Fibroblast of villous mesenchyme (primary cell): ENCODE results near the gene SEPTIN8. TPM values are rescaled to one million over a fixed set of nuclear protein-coding genes. Genes with fewer than 3 reads are reported as not detected.

Experiments used
- DNase-seq: peaks from one replicate; pipeline ENCODE4 v3.0.0-alpha.2; 2010; ENCODE audit warnings: low read depth
- H3K4me3 ChIP-seq: 2 replicates; pipeline ENCODE4 v1.5.1; 2011; ENCODE audit warnings: low read depth, mild to moderate bottlenecking, low read length
- total RNA-seq: library from RNA; depleted of rRNA; stranded (reverse); fragments of >200 nt; gene quantifications from 2 replicates; pipeline ENCODE4 v1.2.3, GENCODE V29; 2012
- TF ChIP-seq, protein P1 (sequence below): IDR thresholded peaks from 2 replicates; pipeline ENCODE4 v1.5.1; 2012; ENCODE audit warnings: low read depth, mild to moderate bottlenecking, low read length; ENCODE audit not compliant: insufficient read depth

Gene SEPTIN8
- total RNA-seq, 1 donor: 51.4 TPM

DNA sequence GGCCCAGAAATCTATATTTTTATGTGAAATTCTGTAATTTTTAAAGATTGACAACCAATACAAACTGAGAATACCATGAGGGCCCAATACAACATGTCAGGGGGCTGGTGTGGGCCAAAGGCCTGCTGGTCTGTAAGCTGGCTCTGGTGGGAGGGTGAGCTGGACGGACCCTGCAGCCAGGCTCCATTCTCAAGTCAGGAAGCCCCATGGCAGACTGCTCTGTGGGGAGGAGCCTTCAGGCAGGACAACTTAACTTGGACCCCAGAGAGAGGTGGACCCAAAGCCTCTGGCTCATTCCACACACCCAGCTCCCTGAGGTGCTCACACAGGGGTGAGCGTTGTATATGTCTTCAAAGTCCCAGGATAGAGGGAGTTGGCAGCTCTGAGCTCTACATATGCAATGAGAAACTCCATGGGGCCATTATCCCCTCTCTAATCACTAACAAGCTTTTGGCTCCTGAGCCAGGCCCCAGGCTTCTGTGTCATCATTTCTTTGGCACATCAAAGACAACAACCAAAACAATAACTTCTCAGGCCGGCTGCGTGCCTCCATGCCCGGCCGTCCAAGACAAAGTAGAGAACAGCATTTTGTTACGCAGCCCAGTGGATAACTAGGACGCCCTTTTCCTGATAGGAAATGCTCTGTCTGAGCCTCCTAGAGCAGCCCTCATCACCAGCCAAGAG, 6.4 kb downstream of the SEPTIN8 start:
- TF ChIP-seq, protein P1, sequence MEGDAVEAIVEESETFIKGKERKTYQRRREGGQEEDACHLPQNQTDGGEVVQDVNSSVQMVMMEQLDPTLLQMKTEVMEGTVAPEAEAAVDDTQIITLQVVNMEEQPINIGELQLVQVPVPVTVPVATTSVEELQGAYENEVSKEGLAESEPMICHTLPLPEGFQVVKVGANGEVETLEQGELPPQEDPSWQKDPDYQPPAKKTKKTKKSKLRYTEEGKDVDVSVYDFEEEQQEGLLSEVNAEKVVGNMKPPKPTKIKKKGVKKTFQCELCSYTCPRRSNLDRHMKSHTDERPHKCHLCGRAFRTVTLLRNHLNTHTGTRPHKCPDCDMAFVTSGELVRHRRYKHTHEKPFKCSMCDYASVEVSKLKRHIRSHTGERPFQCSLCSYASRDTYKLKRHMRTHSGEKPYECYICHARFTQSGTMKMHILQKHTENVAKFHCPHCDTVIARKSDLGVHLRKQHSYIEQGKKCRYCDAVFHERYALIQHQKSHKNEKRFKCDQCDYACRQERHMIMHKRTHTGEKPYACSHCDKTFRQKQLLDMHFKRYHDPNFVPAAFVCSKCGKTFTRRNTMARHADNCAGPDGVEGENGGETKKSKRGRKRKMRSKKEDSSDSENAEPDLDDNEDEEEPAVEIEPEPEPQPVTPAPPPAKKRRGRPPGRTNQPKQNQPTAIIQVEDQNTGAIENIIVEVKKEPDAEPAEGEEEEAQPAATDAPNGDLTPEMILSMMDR: no peak
- H3K4me3 ChIP-seq: no peak overlapping the region
- DNase-seq: no peak

DNA sequence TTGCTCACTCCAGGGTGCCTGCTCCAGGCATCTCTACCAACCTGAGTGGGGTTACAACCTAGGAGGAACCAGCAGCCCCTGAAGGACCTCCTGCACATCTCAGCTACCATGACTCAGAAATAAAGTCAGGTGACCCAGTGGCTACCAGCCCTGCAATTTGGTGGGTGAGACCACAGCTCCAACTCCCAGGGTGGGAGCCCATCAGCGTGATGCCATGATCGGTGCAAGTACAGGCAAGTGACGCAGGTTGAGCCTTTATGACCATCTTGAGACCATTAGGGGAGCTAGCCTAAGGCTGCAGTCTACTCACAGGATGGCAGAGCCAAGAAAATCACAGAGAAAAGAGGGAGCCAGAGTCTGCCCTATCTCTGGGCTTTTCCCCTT, 8.6 kb downstream of the SEPTIN8 start:
- DNase-seq: no peak
- H3K4me3 ChIP-seq: no peak overlapping the region
- TF ChIP-seq, protein P1: no peak

DNA sequence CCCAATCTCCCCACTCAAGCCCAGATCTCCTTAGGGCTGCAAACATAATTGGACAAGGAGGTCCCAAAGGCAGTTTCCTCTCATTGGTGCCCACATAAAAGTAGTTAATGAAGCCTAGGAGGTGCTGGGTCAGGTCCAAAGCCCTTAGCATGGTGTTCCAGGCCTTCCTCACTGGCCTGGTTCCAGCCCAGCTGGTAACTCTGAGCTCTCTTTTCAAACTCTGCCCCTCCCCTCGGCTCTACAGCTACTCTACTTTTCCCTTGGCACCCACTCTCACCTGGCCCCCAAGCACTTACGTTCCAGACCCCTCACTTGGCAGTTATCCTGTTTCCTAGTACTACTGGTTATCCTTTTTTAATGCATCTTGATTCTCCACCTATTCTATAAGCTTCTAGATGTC, 9.9 kb downstream of the SEPTIN8 start:
- no peak for DNase-seq
- TF ChIP-seq, protein P1: no peak
- H3K4me3 ChIP-seq: no peak overlapping the region

DNA sequence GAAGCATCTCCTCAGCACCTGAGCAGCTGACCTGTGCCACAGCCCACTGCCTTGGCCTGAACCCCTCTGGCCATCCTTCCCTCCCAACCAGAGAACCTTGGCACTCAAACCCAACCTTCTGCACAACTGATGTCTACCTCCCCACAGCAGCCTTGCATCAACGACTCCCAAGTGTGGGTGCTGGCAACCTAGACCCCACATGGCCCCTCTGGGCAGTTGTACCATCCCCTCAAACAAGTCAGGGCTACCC, 10.3 kb downstream of the SEPTIN8 start:
- DNase-seq: no peak
- TF ChIP-seq, protein P1: no peak
- H3K4me3 ChIP-seq: no peak overlapping the region

DNA sequence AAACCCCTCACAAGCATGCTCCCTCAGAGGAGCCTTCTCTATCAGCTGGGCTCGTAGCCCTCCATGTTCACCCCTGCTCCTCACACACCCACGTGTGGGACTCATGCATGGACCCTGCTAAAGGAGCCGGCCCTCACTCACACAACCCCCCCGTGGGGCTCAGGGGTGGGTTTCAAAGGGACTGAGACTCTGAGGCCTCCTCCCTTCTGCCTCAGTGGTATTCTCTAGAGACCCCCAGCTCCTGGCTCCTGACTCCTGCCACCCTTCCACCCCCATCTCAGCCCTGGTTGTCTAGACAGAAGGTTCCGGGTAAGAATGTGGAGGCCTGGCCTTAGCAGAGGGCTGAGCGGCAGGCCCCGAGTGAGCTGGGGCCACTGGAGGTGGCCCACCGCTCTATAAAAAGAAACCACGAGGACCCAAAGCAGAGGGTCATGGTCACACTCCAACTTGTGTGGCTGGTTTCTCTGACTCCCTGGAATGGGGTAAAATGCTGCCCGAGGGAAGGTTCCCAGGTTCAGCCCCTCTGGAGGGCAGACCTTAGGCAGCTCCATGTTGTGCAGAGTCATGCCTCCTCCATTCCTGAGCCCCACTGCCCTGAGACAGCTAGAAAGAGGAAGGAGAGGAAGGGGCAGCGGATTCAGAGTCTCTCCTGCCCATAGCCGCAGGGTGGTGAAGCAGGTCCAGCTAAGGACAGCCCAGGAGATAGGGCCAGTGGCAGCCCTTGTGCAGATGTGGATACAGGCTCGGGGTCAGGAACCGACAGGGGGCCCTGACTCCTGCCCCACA, 10.8 kb downstream of the SEPTIN8 start:
- H3K4me3 ChIP-seq: no peak overlapping the region
- no peak for DNase-seq
- TF ChIP-seq, protein P1: no peak

DNA sequence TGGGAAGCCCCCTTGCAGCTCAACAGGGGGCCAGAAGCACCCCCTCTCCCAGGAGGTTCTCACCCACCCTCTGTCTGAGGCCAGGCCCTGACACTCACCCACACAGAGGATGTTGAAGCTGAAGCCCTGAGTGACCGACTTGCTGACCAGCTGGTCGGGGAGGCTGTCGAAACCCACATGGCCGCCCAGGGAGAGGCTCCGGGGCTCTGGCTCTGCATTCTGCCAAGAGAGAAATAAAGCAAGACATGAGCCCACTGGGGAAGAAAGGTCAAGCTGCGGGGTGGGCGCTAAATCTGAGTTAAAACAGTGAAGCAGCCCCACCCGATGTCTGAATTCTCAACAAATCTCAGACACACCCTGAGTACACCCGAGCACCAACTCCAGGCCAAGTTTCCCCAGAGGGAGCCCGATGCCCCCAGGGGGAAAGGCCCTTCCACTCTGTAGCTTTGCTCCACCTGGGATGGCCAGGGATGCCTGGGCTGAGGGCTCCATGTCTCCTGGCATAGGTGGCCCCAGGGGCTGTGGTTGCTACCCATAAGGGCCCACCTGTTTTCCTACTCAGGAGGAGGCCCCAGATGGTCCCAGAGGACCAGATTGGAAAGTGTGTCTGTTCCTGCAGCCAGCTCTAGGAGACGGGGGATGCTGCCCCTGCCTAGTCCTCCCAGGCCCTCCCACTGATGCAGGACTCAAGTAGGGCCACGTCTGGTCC, 11.6 kb downstream of the SEPTIN8 start:
- H3K4me3 ChIP-seq: no peak overlapping the region
- DNase-seq: no peak
- TF ChIP-seq, protein P1: no peak
